GM12874 (cell line): ENCODE results near the gene ZIK1.

Experiments
- TF ChIP-seq, protein P1 (sequence below): IDR thresholded peaks from 2 replicates; pipeline ENCODE4 v1.5.1; 2011; ENCODE audit warnings: low read depth, mild to moderate bottlenecking, control low read depth, low read length, moderate library complexity; ENCODE audit not compliant: insufficient read depth

ZIK1 gene

DNA sequence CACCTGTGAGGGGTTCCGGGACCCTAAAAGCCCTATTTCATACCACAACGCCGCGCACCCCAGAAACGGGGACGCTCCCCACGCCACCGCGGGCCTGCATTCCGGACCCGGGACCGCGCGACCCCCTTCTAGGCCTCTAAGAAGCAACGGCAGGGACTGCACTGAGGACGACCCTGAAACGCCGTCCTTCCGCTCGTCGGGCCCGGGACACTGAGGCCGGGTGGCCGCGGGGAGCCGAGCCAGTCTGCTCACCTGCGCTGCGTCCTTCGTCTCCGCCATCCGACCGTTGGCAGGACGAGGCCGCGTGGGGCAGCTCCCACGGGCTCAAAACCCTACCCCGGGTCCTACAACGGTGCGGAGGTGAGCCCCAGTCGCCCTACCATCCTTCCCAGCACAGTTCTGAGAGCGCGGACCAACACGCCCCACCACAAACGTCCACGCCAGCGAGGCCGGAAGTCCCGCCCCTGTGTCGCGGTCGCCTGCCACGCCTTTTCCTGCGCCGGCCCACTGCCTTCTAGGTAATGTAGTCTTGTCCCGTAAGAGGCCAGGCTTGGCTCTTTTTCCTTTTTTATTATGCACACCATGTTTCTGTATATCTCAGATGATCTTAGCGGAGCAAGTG is 24.4 kb upstream of the ZIK1 start, which contains the start of gene ZNF550:
Gene ZNF550 (minus strand): TSS at position 460 of the 622 bp plus-strand sequence. CDS start 181 bp downstream, at position 279.
- TF ChIP-seq, protein P1, sequence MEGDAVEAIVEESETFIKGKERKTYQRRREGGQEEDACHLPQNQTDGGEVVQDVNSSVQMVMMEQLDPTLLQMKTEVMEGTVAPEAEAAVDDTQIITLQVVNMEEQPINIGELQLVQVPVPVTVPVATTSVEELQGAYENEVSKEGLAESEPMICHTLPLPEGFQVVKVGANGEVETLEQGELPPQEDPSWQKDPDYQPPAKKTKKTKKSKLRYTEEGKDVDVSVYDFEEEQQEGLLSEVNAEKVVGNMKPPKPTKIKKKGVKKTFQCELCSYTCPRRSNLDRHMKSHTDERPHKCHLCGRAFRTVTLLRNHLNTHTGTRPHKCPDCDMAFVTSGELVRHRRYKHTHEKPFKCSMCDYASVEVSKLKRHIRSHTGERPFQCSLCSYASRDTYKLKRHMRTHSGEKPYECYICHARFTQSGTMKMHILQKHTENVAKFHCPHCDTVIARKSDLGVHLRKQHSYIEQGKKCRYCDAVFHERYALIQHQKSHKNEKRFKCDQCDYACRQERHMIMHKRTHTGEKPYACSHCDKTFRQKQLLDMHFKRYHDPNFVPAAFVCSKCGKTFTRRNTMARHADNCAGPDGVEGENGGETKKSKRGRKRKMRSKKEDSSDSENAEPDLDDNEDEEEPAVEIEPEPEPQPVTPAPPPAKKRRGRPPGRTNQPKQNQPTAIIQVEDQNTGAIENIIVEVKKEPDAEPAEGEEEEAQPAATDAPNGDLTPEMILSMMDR, result no peak

DNA sequence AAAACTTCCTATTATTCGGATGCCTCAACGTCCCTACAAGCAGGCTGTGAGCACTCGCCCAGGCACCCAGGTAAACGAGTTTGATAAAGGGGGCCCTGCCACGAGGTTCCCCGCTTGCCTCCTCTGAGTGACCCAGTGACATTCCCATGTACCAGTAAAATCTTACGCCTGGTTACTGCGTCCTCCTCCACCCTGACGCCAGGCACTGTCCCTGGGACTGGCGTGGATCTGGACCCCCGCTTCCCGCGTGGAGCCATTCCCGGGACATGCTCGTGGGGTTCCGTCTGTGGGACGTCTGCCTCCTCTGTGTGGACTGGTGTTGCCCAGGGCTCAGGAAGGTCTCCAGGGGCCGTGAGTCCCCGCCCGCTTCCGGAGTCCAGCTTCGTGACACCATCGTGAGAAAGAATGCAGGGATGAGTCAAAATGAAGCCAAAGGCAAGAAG is 23.9 kb upstream of the ZIK1 start:
- TF ChIP-seq, protein P1, result no peak

DNA sequence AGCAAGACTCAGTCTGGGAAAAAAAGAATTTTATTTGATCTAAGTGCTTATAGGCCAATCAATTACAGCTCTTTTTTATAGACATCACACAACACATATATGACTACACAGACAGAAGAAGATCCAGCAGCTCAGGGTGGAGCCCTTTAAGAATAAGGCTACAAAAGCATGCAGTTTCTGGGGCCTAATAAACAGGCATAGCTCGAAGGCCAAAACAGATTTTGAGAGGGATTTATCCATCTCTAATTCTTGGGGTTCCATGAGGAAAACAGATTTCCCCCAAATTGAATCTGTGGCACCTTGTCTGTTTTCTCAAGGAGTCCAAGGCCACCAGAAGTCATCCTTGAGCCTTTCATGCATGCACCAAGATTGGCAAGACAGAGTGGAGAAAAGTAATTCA is 20.4 kb upstream of the ZIK1 start:
- TF ChIP-seq, protein P1, result no peak

DNA sequence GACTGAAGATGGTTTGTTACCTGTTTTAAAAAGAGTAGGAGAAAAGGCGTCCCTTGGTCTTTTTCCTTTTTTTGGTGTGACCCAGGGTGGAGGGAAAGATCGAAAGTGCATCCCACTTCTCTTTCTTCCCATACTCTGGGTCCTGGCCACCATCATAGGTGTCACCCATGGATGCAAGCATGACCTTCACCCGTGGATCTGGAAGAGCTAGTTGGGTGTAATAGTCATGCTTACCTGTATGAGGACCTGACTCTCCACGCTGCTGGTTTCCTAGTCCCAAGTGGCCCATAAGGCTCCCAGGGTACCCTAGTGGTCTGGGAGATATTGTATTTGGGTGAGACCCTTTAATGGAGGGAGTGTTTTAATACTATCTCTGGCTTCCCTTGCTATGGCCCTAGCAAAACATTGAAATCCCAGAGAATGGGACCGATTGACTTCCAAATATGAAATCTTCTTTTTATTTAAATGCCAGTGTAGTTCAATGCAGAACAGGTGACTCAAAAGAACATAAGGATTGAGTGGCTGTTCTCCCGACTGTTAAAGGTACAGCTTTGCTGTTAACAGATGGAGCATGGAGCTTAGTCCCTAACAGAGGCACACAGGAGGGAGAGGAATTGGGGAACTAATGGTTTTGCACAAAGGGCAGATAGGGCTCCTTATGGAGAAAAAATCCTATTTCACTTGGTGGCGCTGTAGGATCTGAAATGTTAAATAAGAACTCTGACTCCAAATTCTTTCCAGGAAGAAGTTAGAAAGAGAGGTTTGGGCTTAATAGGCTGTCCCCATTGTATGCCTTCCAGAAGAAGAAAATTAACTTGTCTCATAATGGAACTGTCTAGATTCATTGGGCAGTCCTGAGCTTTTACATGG is 17.3 kb upstream of the ZIK1 start:
- TF ChIP-seq, protein P1, result no peak

DNA sequence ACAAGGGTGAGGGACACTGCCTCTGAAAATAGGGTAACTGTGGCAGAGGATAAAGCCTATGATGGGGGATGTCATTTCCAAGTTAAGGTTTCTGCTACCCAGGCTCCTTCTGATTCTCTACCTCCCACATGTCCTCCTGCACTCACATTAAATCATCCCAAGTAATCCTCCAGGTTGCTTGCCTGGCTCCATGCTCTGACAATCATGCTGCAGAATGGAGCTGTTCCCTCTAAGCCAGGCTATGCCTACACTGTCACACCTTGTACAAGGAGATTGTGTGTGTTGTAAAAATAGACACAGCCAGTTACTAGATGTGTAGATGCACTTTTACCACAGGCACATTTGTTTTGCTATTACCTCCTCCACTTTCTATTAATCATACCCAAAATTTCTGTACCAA is 13.2 kb upstream of the ZIK1 start:
- TF ChIP-seq, protein P1, result no peak

DNA sequence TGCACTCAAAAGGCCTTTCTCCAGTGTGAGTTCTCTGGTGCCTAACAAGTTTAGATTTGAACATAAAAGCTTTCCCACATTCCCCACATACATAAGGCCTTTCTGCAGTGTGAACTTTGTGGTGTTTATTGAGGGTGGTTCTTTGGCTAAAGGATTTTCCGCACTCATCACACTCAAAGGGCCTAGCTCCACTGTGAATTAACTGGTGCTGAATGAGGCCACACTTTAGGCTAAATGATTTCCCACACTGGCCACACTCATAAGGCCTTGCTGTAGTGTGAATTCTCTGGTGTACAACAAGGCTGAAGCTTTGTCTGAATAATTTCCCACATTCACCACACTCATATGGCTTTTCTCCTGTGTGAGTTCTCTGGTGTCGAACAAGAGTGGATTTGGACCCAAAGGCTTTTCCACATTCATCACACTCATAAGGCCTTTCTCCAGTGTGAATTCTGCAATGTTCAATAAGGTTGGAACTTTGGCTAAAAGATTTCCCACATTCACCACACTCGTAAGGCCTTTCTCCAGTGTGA is 11.5 kb upstream of the ZIK1 start:
- TF ChIP-seq, protein P1, result no peak

DNA sequence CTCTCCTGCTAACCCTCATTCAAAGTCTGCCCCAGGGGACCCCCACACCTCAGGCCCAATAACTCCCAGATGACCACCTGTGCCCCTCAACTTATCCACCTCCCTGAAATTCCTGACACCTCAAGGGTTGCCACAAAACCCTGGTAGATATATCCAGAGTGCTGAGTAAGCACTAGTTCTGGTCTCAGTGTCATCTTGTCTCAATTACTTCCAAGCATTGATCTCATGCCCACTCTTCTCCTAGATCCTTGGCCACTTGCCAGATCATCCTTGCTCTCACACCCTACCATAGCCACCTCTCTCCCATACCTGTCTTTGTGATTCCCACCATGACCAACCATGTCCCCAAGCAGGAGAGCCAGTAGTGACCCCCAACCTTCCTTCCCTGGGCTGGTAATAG is 7.3 kb upstream of the ZIK1 start:
- TF ChIP-seq, protein P1, result no peak
